GM23338 (cell line): ENCODE data around the gene ORAI3. TPM values are rescaled to one million over a fixed set of nuclear protein-coding genes. Genes with fewer than 3 reads are reported as not detected.

Experiments
- ATAC-seq: fragments of 200-7000 bp; cut with Tn5 transposase; 3 replicates; pipeline ENCODE4 v1.9.1; 2020
- DNase-seq: peaks from one replicate; pipeline ENCODE4 v3.0.0-alpha.2; 2015; ENCODE audit warnings: low spot score
- H2AFZ ChIP-seq: fragments of 200-600 bp; sonication (generic); 2 replicates; pipeline ENCODE4 v1.8.0; 2016; ENCODE audit warnings: antibody characterized with exemption, mild to moderate bottlenecking, moderate library complexity
- H3F3A ChIP-seq: fragments of 200-600 bp; sonication (generic); replicated peaks from 2 replicates; pipeline ENCODE4 v1.8.0; 2017; ENCODE audit warnings: antibody characterized with exemption, mixed run types, low read depth
- H3K27ac ChIP-seq: fragments of 200-600 bp; sonication (generic); 2 replicates; pipeline ENCODE4 v1.6.1; 2016; ENCODE audit warnings: low read depth
- H3K27me3 ChIP-seq: fragments of 200-600 bp; sonication (generic); 2 replicates; pipeline ENCODE4 v1.8.0; 2016; ENCODE audit warnings: mild to moderate bottlenecking, mixed run types, moderate library complexity; ENCODE audit not compliant: insufficient read depth
- H3K36me3 ChIP-seq: fragments of 200-600 bp; sonication (generic); 2 replicates; pipeline ENCODE4 v1.8.0; 2016; ENCODE audit warnings: mild to moderate bottlenecking; ENCODE audit not compliant: insufficient read depth
- H3K4me1 ChIP-seq: fragments of 200-600 bp; sonication (generic); 2 replicates; pipeline ENCODE4 v1.8.0; 2016; ENCODE audit warnings: mild to moderate bottlenecking, moderate library complexity; ENCODE audit not compliant: insufficient read depth
- H3K4me2 ChIP-seq: fragments of 200-600 bp; sonication (generic); 2 replicates; pipeline ENCODE4 v1.7.1; 2017; ENCODE audit warnings: mixed run types
- H3K4me3 ChIP-seq: fragments of 200-600 bp; sonication (generic); 2 replicates; pipeline ENCODE4 v1.6.1; 2016; ENCODE audit warnings: mixed run types
- H3K79me2 ChIP-seq: fragments of 200-600 bp; sonication (generic); replicated peaks from 2 replicates; pipeline ENCODE4 v1.8.0; 2017; ENCODE audit warnings: mild to moderate bottlenecking; ENCODE audit not compliant: insufficient read depth
- H3K9me2 ChIP-seq: fragments of 200-600 bp; sonication (generic); 2 replicates; pipeline ENCODE4 v1.8.0; 2017; ENCODE audit not compliant: insufficient read depth
- H4K20me1 ChIP-seq: fragments of 200-600 bp; sonication (generic); replicated peaks from 2 replicates; pipeline ENCODE4 v1.8.0; 2017; ENCODE audit warnings: mild to moderate bottlenecking; ENCODE audit not compliant: insufficient read depth
- H3K27ac Mint-ChIP-seq: 2 replicates; pipeline ENCODE4 v1.8.0; 2020; ENCODE audit warnings: inconsistent platforms, mild to moderate bottlenecking, moderate library complexity, mixed read lengths
- H3K27me3 Mint-ChIP-seq: 3 replicates; pipeline ENCODE4 v1.8.0; 2022; ENCODE audit warnings: low read depth, mild to moderate bottlenecking, moderate library complexity, mixed read lengths, inconsistent platforms; ENCODE audit not compliant: insufficient read depth, poor library complexity
- H3K36me3 Mint-ChIP-seq: 3 replicates; pipeline ENCODE4 v1.8.0; 2021; ENCODE audit warnings: low read depth, mild to moderate bottlenecking, inconsistent platforms, moderate library complexity, mixed read lengths
- H3K4me1 Mint-ChIP-seq: 3 replicates; pipeline ENCODE4 v1.8.0; 2020; ENCODE audit warnings: mild to moderate bottlenecking, inconsistent platforms, mixed read lengths
- H3K4me3 Mint-ChIP-seq: 3 replicates; pipeline ENCODE4 v1.8.0; 2021; ENCODE audit warnings: moderate library complexity, mild to moderate bottlenecking, inconsistent platforms, mixed read lengths
- H3K9me3 Mint-ChIP-seq: 3 replicates; pipeline ENCODE4 v1.8.0; 2020; ENCODE audit warnings: moderate library complexity, mild to moderate bottlenecking, inconsistent platforms, mixed read lengths
- CREB1 ChIP-seq: fragments of 250-450 bp; sonication (Bioruptor Pico); IDR thresholded peaks from 2 replicates; pipeline ENCODE4 v1.5.0; 2020; ENCODE audit warnings: low read depth, mild to moderate bottlenecking, moderate library complexity
- CTCF ChIP-seq, 2 experiments: fragments of 200-600 bp in 1 of 2; sonication (generic) in 1 of 2; conservative IDR thresholded peaks; 2 replicates each; pipeline versions ENCODE4 v1.5.1 to v1.6.1; 2016 to 2017; ENCODE audit warnings: antibody characterized with exemption in 2 of 2, low read depth in 2 of 2, mild to moderate bottlenecking in 2 of 2, moderate library complexity in 1 of 2
- EZH2 ChIP-seq: fragments of 200-600 bp; sonication (generic); IDR thresholded peaks from one replicate; pipeline ENCODE4 v1.8.0; 2017; ENCODE audit warnings: antibody characterized with exemption, mild to moderate bottlenecking, low read depth; ENCODE audit not compliant: unreplicated experiment
- JUNB ChIP-seq: IDR thresholded peaks from one replicate; pipeline ENCODE4 v1.6.1; 2016; ENCODE audit warnings: antibody characterized with exemption; ENCODE audit not compliant: unreplicated experiment
- NANOG ChIP-seq: IDR thresholded peaks from 2 replicates; pipeline ENCODE4 v1.6.1; 2016; ENCODE audit warnings: antibody characterized with exemption, borderline replicate concordance
- polyA plus RNA-seq: library from polyadenylated mRNA; unstranded; fragments of >200 nt; fragmentation: Nextera tagmentation; extraction: Ambion mirVana; gene quantifications from 2 replicates; pipeline ENCODE4 v1.2.1, GENCODE V29; 2016
- total RNA-seq: library from RNA; depleted of rRNA; stranded (reverse); fragments of >200 nt; shearing (Covaris generic); gene quantifications from 2 replicates; pipeline ENCODE4 v1.2.3, GENCODE V29; 2014

Gene ORAI3
- total and polyA plus RNA-seq, 2 experiments from 2014 or later: 6.9 to 15.9 TPM

DNA sequence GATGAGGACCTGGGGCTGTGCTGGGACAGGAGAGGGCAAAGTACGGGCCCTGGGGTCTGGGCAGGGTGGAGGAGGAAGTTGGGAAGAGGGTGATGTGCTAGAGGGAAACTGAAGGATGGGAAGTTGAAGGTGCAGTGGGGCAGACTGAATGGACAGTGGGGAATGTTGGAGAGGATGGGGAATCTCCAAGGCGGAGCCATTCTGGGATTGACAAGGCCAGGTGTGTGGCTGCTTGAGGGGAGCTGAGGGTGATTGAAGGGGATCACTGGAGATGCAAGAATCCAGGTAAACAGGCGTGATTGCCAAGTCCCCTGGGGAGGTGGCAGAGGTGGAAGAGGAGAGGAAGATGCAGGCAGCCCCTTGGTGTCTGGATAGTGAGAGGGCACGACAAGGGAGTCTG, 27.6 kb downstream of the ORAI3 start:
- no peak overlapping the region for H3K4me3 Mint-ChIP-seq
- peaks cover 69% of the 10 kb centered on the region for H3K36me3 Mint-ChIP-seq
- ATAC-seq (no peak), DNase-seq (no peak)
- H3K79me2 ChIP-seq: no peaks in the 10 kb centered on the region
- no peaks in the 10 kb centered on the region for H3K27me3 ChIP-seq
- no peak overlapping the region for H3K27ac Mint-ChIP-seq
- no peaks in the 10 kb centered on the region for H3K9me2 ChIP-seq
- H3K4me1 Mint-ChIP-seq: no peaks in the 10 kb centered on the region
- H3K4me2 ChIP-seq: no peak overlapping the region
- no peak overlapping the region for H3K27ac ChIP-seq
- no peaks in the 10 kb centered on the region for H3K4me1 ChIP-seq
- H3K4me3 ChIP-seq: no peak overlapping the region
- H2AFZ ChIP-seq: no peak overlapping the region
- peaks cover 16% of the 10 kb centered on the region for H4K20me1 ChIP-seq
- peaks cover 23% of the 10 kb centered on the region for H3K36me3 ChIP-seq
- H3K9me3 Mint-ChIP-seq: no peaks in the 10 kb centered on the region
- TF ChIP-seq EZH2: no peak
- H3K27me3 Mint-ChIP-seq: peaks cover 20% of the 10 kb centered on the region
- H3F3A ChIP-seq: peaks cover 3% of the 10 kb centered on the region; the same call in 1 of the 2 replicates

DNA sequence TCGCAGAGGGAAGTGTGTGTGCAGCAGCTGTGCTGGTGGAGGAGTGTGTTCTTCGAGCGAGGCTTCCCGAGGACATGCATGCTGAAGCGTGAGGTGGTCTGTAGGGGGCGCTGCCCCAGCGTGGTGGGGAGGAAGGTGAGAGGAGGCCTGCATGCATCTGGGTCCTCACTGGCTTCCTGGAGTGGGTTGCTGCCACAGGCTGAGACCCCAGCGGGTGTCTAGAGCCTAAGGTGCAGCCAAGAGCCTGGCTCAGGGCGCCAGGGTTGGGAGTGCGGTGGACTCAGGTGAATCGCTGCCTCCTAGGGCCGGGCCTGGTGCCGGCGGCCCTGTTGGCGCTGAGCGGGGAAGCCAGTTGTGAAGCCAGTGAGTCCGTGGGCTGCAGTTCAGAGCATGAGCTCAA, 28.6 kb downstream of the ORAI3 start:
- no peaks in the 10 kb centered on the region for H3K9me2 ChIP-seq
- H3K4me1 Mint-ChIP-seq: no peaks in the 10 kb centered on the region
- H3K27ac Mint-ChIP-seq: peak overlapping the region; percentile 71; the same call in 1 of the 2 replicates

More for the DNA sequence above, 28.6 kb downstream of the ORAI3 start:
- ATAC-seq (peak; percentile 77), DNase-seq (peak; percentile 84)
- peaks cover 16% of the 10 kb centered on the region for H4K20me1 ChIP-seq
- H3F3A ChIP-seq: peaks cover 3% of the 10 kb centered on the region; the same call in 1 of the 2 replicates
- no peak overlapping the region for H3K4me3 Mint-ChIP-seq
- H3K36me3 Mint-ChIP-seq: peaks cover 68% of the 10 kb centered on the region
- H3K9me3 Mint-ChIP-seq: peaks cover 1% of the 10 kb centered on the region; the same call in 1 of the 3 replicates
- no peaks in the 10 kb centered on the region for H3K79me2 ChIP-seq
- no peak overlapping the region for H2AFZ ChIP-seq
- H3K27me3 Mint-ChIP-seq: peaks cover 20% of the 10 kb centered on the region
- H3K4me3 ChIP-seq: no peak overlapping the region
- H3K27ac ChIP-seq: no peak overlapping the region
- H3K27me3 ChIP-seq: no peaks in the 10 kb centered on the region
- TF ChIP-seq NANOG (no peak), CREB1 (CRISPR knock-in tag) (no peak), JUNB (no peak), CTCF (conservative IDR thresholded peaks at IDR 0.05; ENCODE audit: low read depth in 2 of 2) (peak; percentile 68 to 84)
- H3K4me2 ChIP-seq: no peak overlapping the region
- peaks cover 15% of the 10 kb centered on the region; the same call in 1 of the 2 replicates for H3K36me3 ChIP-seq
- no peaks in the 10 kb centered on the region for H3K4me1 ChIP-seq
